Keratinocyte (primary cell): ENCODE data around the gene DCTD.

Experiments
- CTCF ChIP-seq, 3 experiments: IDR thresholded peaks in 1 of 3; conservative IDR thresholded peaks in 1 of 3; optimal IDR thresholded peaks in 1 of 3; 2 replicates in 2 of 3; 3 replicates in 1 of 3; pipeline versions ENCODE3 to v1.5.1; 2011; ENCODE audit warnings: low read length in 3 of 3, mild to moderate bottlenecking in 3 of 3, moderate library complexity in 2 of 3, control low read depth in 1 of 3, inconsistent platforms in 1 of 3; ENCODE audit not compliant: insufficient read depth in 2 of 3; ENCODE audit errors: extremely low read depth in 1 of 3
- EZH2 ChIP-seq: IDR thresholded peaks from one replicate; pipeline ENCODE4 v1.6.1; 2012; ENCODE audit warnings: inconsistent platforms, mild to moderate bottlenecking, low read length, moderate library complexity

- TF ChIP-seq CTCF (optimal IDR thresholded peaks at IDR 0.05 in 1 of 3, IDR thresholded peaks at IDR 0.05 in 1 of 3, conservative IDR thresholded peaks at IDR 0.05 in 1 of 3; ENCODE audit: extremely low read depth in 1 of 3, insufficient read depth in 2 of 3, low read length in 3 of 3) (peak; percentile 94 to 99 (median 98)), EZH2 (no peak)
Measured at GRCh38 chr4:182938205-182938645, 21.0 kb upstream of the DCTD start.
